Stimulated activated CD4-positive, alpha-beta T cell treated with anti-CD3 and anti-CD28 coated beads, Interleukin-2, amount 100 ng/mL, for 4 hours (primary cell): ENCODE data around the gene OR52A1.

ENCODE experiments used
- DNase-seq: peaks from one replicate; pipeline ENCODE4 v3.0.0-alpha.2; 2020; ENCODE audit warnings: low read depth

The OR52A1 gene

GRCh38 chr11:5131584-5132335, 22.8 kb downstream of the OR52A1 start:
- no peak for DNase-seq

GRCh38 chr11:5129457-5129877, 25.1 kb downstream of the OR52A1 start:
- DNase-seq: no peak

- no peak for DNase-seq
Measured at GRCh38 chr11:5124891-5125620, 29.5 kb downstream of the OR52A1 start.

GRCh38 chr11:5123802-5124521, 30.6 kb downstream of the OR52A1 start:
- peak; percentile 9 for DNase-seq

- no peak for DNase-seq
Measured at GRCh38 chr11:5118893-5119292, 35.7 kb downstream of the OR52A1 start.

- no peak for DNase-seq
Measured at GRCh38 chr11:5117588-5117987, 37.0 kb downstream of the OR52A1 start.

- no peak for DNase-seq
Measured at GRCh38 chr11:5115339-5115738, 39.2 kb downstream of the OR52A1 start.

- DNase-seq: no peak
Measured at GRCh38 chr11:5107285-5107684, 47.3 kb downstream of the OR52A1 start.

GRCh38 chr11:5103066-5103465, 51.5 kb downstream of the OR52A1 start:
- no peak for DNase-seq

- no peak for DNase-seq
Measured at GRCh38 chr11:5102246-5102645, 52.3 kb downstream of the OR52A1 start.

- DNase-seq: no peak
Measured at GRCh38 chr11:5096011-5096410, 58.5 kb downstream of the OR52A1 start.
